Right lobe of liver (tissue), 4 donors: ENCODE results near the gene SLC25A38.

Source experiments
- CTCF ChIP-seq, 4 donors: fragments of 200-600 bp in 3 of 4; fragments of 450-650 bp in 1 of 4; IDR thresholded peaks; one replicate each; pipeline versions ENCODE4 v1.5.1 to v1.8.0; 2016 to 2022; ENCODE audit warnings: antibody characterized with exemption in 4 of 4, mild to moderate bottlenecking in 2 of 4
- POLR2A ChIP-seq: fragments of 450-650 bp; IDR thresholded peaks from one replicate; pipeline ENCODE4 v1.6.1; 2017; ENCODE audit warnings: antibody characterized with exemption, mild to moderate bottlenecking
- donor health status: DM: no; HTN: no; CAD: no.
- donor health status: DM: no; HTN: no; CAD: no.
- donor health status: DM: no; HTN: yes; CAD: no.

DNA sequence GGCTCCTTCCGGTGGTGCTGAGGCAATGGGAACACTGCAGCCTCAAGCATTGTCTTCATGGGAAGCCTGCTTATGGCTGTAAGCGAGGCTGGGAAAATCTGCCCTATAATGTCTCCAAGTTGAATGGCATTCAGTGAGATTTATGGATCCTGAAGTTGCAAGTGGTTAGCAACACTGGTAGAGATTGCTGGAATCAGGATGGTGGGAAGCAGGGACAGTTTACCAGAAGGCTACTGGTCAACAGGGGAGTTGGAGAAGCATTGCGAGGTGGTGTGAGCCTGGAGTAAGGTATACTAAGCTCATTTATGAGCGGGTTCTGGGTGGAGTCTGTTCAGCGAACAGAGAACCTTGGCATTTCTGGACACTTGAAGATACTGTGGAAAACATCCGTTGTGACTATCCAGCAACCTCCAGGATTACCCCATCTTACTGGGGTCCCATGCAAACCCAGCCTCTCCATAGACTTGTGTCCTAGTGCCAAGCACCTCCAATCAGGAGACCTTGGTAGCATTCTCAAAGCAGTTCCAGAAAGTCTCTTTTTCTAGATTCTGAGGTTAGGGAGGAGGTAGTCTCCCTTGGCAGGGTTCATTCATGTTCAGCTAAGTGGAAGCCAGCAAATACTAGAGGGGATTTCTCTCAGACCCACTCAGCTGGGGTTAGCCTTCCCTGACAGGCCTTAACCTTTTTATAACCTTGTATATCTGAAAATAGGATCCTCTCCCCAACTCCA lies 30.7 kb downstream of the SLC25A38 start:
- no peak for TF ChIP-seq CTCF (IDR thresholded peaks at IDR 0.05)
- TF ChIP-seq POLR2A = no peak
